Nephron (organoid): ENCODE measurements around the gene ACP6.
"Not testable (repeated sequence)": the region's sequence is repeated elsewhere in the genome, so short reads cannot be mapped to it uniquely, and the experiment has no call there.

Experiments used
- H3K27ac Mint-ChIP-seq, 3 experiments: 2 replicates each; pipeline ENCODE4 v1.8.0; 2020; ENCODE audit warnings: mixed read lengths in 3 of 3, mild to moderate bottlenecking in 2 of 3, moderate library complexity in 1 of 3
- H3K27me3 Mint-ChIP-seq: 2 replicates; pipeline ENCODE4 v1.8.0; 2021; ENCODE audit warnings: low read depth, mild to moderate bottlenecking, moderate library complexity, mixed read lengths
- H3K36me3 Mint-ChIP-seq: 2 replicates; pipeline ENCODE4 v1.8.0; 2020; ENCODE audit warnings: low read depth, mixed read lengths
- H3K4me1 Mint-ChIP-seq: 2 replicates; pipeline ENCODE4 v1.8.0; 2020; ENCODE audit warnings: mixed read lengths
- H3K4me3 Mint-ChIP-seq, 3 experiments: 2 replicates each; pipeline ENCODE4 v1.8.0; 2020; ENCODE audit warnings: mild to moderate bottlenecking in 3 of 3, mixed read lengths in 3 of 3, moderate library complexity in 2 of 3
- H3K9me3 Mint-ChIP-seq: 2 replicates; pipeline ENCODE4 v1.8.0; 2020; ENCODE audit warnings: mixed read lengths
- CTCF ChIP-seq, 3 experiments: fragments of 200-600 bp; sonication (generic); IDR thresholded peaks; one replicate each; pipeline ENCODE4 v1.5.0; 2021; ENCODE audit warnings: antibody characterized with exemption in 3 of 3; ENCODE audit not compliant: unreplicated experiment in 3 of 3

ACP6 gene

GRCh38 chr1:147618077-147618569 is 52.2 kb downstream of the ACP6 start:
- no peak for TF ChIP-seq CTCF (IDR thresholded peaks at IDR 0.05; ENCODE audit: unreplicated experiment in 3 of 3)
- Mint-ChIP-seq H3K36me3 (peaks cover 94% of the 10 kb centered on the region), H3K4me1 (peaks cover 22% of the 10 kb centered on the region), H3K4me3 (no peak overlapping the region), H3K27ac (peak overlapping the region in 1 of 3 experiments; percentile 59), H3K27me3 (no peaks in the 10 kb centered on the region), H3K9me3 (no peaks in the 10 kb centered on the region)

- peaks cover 89% of the 10 kb centered on the region for H3K36me3 Mint-ChIP-seq
- H3K4me3 Mint-ChIP-seq, H3K9me3 Mint-ChIP-seq, H3K27ac Mint-ChIP-seq, H3K27me3 Mint-ChIP-seq: not testable (repeated sequence)
- peaks cover 46% of the 10 kb centered on the region for H3K4me1 Mint-ChIP-seq
These were observed 55.4 kb downstream of the ACP6 start for GRCh38 chr1:147614966-147615365.

- peaks cover 49% of the 10 kb centered on the region for H3K4me1 Mint-ChIP-seq
- H3K9me3 Mint-ChIP-seq, result no peaks in the 10 kb centered on the region
- H3K36me3 Mint-ChIP-seq, result peaks cover 89% of the 10 kb centered on the region
- no peaks in the 10 kb centered on the region for H3K27me3 Mint-ChIP-seq
- H3K4me3 Mint-ChIP-seq, result no peak overlapping the region
- TF ChIP-seq CTCF (IDR thresholded peaks at IDR 0.05; ENCODE audit: unreplicated experiment in 3 of 3), result no peak
- peak overlapping the region in 1 of 3 experiments; percentile 38 for H3K27ac Mint-ChIP-seq
These were observed 56.8 kb downstream of the ACP6 start for GRCh38 chr1:147613506-147613905.

GRCh38 chr1:147612366-147612765 is 58.0 kb downstream of the ACP6 start:
- Mint-ChIP-seq H3K4me3 (peak overlapping the region in 1 of 3 experiments; percentile 30), H3K27ac (peak overlapping the region; percentile 30 to 62 (median 43)), H3K9me3 (no peaks in the 10 kb centered on the region), H3K27me3 (no peaks in the 10 kb centered on the region), H3K36me3 (peaks cover 89% of the 10 kb centered on the region), H3K4me1 (peaks cover 48% of the 10 kb centered on the region)
- TF ChIP-seq CTCF (IDR thresholded peaks at IDR 0.05; ENCODE audit: unreplicated experiment in 3 of 3), result no peak

- H3K4me3 Mint-ChIP-seq, result no peak overlapping the region
These were observed 58.7 kb downstream of the ACP6 start for GRCh38 chr1:147611586-147611985.

GRCh38 chr1:147611021-147611426 is 59.3 kb downstream of the ACP6 start:
- Mint-ChIP-seq H3K27me3 (no peaks in the 10 kb centered on the region), H3K27ac (peak overlapping the region in 1 of 3 experiments; percentile 15), H3K4me1 (peaks cover 48% of the 10 kb centered on the region), H3K9me3 (no peaks in the 10 kb centered on the region), H3K36me3 (peaks cover 92% of the 10 kb centered on the region), H3K4me3 (no peak overlapping the region)
- TF ChIP-seq CTCF (IDR thresholded peaks at IDR 0.05; ENCODE audit: unreplicated experiment in 3 of 3), result no peak

More at GRCh38 chr1:147611586-147611985, 58.7 kb downstream of the ACP6 start:
- Mint-ChIP-seq H3K4me1 (peaks cover 48% of the 10 kb centered on the region), H3K27me3 (no peaks in the 10 kb centered on the region), H3K9me3 (no peaks in the 10 kb centered on the region), H3K36me3 (peaks cover 89% of the 10 kb centered on the region), H3K27ac (peak overlapping the region in 1 of 3 experiments; percentile 62)
- no peak for TF ChIP-seq CTCF (IDR thresholded peaks at IDR 0.05; ENCODE audit: unreplicated experiment in 3 of 3)
